Astrocyte (in vitro differentiated cells and primary cell): ENCODE results near the gene CREB3L1. TPM values are rescaled to one million over a fixed set of nuclear protein-coding genes. Genes with fewer than 3 reads are reported as not detected.
A peak's percentile ranks its signal among the peaks of the same experiment; 100 is the strongest.

Experiments
- DNase-seq: peaks from one replicate; pipeline ENCODE4 v3.0.0-alpha.2; 2010; ENCODE audit warnings: low read depth
- FAIRE-seq: peaks from 2 replicates; lab custom pipeline; 2011; peaks lifted over from hg19 to GRCh38; lab: Jason Lieb, UNC
- H2AFZ ChIP-seq: 2 replicates; pipeline ENCODE4 v1.6.0; 2012; ENCODE audit warnings: low read depth, low read length, inconsistent platforms
- H3K27ac ChIP-seq: 2 replicates; pipeline ENCODE4 v1.5.1; 2011; ENCODE audit warnings: low read depth, low read length, inconsistent platforms
- H3K27me3 ChIP-seq: 2 replicates; pipeline ENCODE4 v1.6.0; 2011; ENCODE audit warnings: low read length, inconsistent platforms; ENCODE audit not compliant: insufficient read depth
- H3K36me3 ChIP-seq: 2 replicates; pipeline ENCODE4 v1.5.1; 2011; ENCODE audit warnings: low read length, inconsistent platforms; ENCODE audit not compliant: insufficient read depth
- H3K4me1 ChIP-seq: 2 replicates; pipeline ENCODE4 v1.5.1; 2011; ENCODE audit warnings: low read length, inconsistent platforms; ENCODE audit not compliant: insufficient read depth
- H3K4me2 ChIP-seq: 2 replicates; pipeline ENCODE4 v1.6.0; 2012; ENCODE audit warnings: low read length, inconsistent platforms
- H3K4me3 ChIP-seq: 2 replicates; pipeline ENCODE4 v1.5.1; 2011; ENCODE audit warnings: low read depth, mild to moderate bottlenecking, low read length, inconsistent platforms; ENCODE audit not compliant: insufficient read depth
- H3K79me2 ChIP-seq: 2 replicates; pipeline ENCODE4 v1.6.0; 2012; ENCODE audit warnings: mild to moderate bottlenecking, low read length, inconsistent platforms; ENCODE audit not compliant: insufficient read depth
- H3K9ac ChIP-seq: 2 replicates; pipeline ENCODE4 v1.6.0; 2012; ENCODE audit warnings: mild to moderate bottlenecking, low read length, inconsistent platforms
- H3K9me3 ChIP-seq: 2 replicates; pipeline ENCODE4 v1.5.1; 2012; ENCODE audit warnings: low read depth, mild to moderate bottlenecking, low read length, inconsistent platforms; ENCODE audit not compliant: insufficient read depth
- H4K20me1 ChIP-seq: 2 replicates; pipeline ENCODE4 v1.6.0; 2012; ENCODE audit warnings: low read length, inconsistent platforms; ENCODE audit not compliant: insufficient read depth
- H3K27ac Mint-ChIP-seq: one replicate; pipeline ENCODE4 v1.8.0; 2021; ENCODE audit warnings: mild to moderate bottlenecking, mixed read lengths; ENCODE audit not compliant: unreplicated experiment
- H3K27me3 Mint-ChIP-seq: one replicate; pipeline ENCODE4 v1.8.0; 2021; ENCODE audit warnings: low read depth, mixed read lengths; ENCODE audit not compliant: unreplicated experiment
- H3K36me3 Mint-ChIP-seq: one replicate; pipeline ENCODE4 v1.8.0; 2021; ENCODE audit warnings: low read depth, mixed read lengths; ENCODE audit not compliant: unreplicated experiment
- H3K4me1 Mint-ChIP-seq: one replicate; pipeline ENCODE4 v1.8.0; 2021; ENCODE audit warnings: low read depth, mixed read lengths; ENCODE audit not compliant: unreplicated experiment
- H3K4me3 Mint-ChIP-seq: one replicate; pipeline ENCODE4 v1.8.0; 2021; ENCODE audit warnings: mild to moderate bottlenecking, moderate library complexity, mixed read lengths; ENCODE audit not compliant: unreplicated experiment
- H3K9me3 Mint-ChIP-seq: one replicate; pipeline ENCODE4 v1.8.0; 2021; ENCODE audit warnings: mild to moderate bottlenecking, mixed read lengths; ENCODE audit not compliant: unreplicated experiment
- CTCF ChIP-seq: IDR thresholded peaks from 2 replicates; pipeline ENCODE4 v1.5.1; 2011; ENCODE audit warnings: low read depth, mild to moderate bottlenecking, inconsistent platforms, low read length, moderate library complexity; ENCODE audit not compliant: insufficient read depth
- EZH2 ChIP-seq: IDR thresholded peaks from 2 replicates; pipeline ENCODE4 v1.6.1; 2012; ENCODE audit warnings: mild to moderate bottlenecking, low read length, inconsistent platforms; ENCODE audit not compliant: insufficient read depth
- total RNA-seq: library from RNA; stranded (reverse); gene quantifications from 2 replicates; pipeline ENCODE4 v1.2.1, GENCODE V29; 2021

CREB3L1 gene
- total RNA-seq, 1 donor from 2014 or later, result 324 TPM

- peak; percentile 97 for DNase-seq
- Histone ChIP-seq H2AFZ (no peak overlapping the region), H3K4me1 (peaks cover 92% of the 10 kb centered on the region), H3K36me3 (no peaks in the 10 kb centered on the region), H3K9ac (peak overlapping the region; percentile 86), H3K4me2 (peak overlapping the region; percentile 87), H4K20me1 (peaks cover 13% of the 10 kb centered on the region), H3K4me3 (peak overlapping the region; percentile 48), H3K9me3 (no peaks in the 10 kb centered on the region), H3K27me3 (no peaks in the 10 kb centered on the region), H3K79me2 (peaks cover 77% of the 10 kb centered on the region), H3K27ac (peak overlapping the region; percentile 100)
- no peak for TF ChIP-seq EZH2
- no peak for TF ChIP-seq CTCF
- H3K9me3 Mint-ChIP-seq, result no peaks in the 10 kb centered on the region
- H3K4me1 Mint-ChIP-seq, result peaks cover 78% of the 10 kb centered on the region
- peaks cover 17% of the 10 kb centered on the region for H3K36me3 Mint-ChIP-seq
- no peak for FAIRE-seq
- peak overlapping the region; percentile 79 for H3K4me3 Mint-ChIP-seq
- peak overlapping the region; percentile 98 for H3K27ac Mint-ChIP-seq
- H3K27me3 Mint-ChIP-seq, result no peaks in the 10 kb centered on the region
These were observed 17.2 kb downstream of the CREB3L1 start for GRCh38 chr11:46294365-46295309.

GRCh38 chr11:46295312-46296058, 18.0 kb downstream of the CREB3L1 start:
- H3K27ac ChIP-seq, result peak overlapping the region; percentile 100
- peak; percentile 69 for DNase-seq
- Mint-ChIP-seq H3K9me3 (no peaks in the 10 kb centered on the region), H3K27me3 (no peaks in the 10 kb centered on the region), H3K27ac (peak overlapping the region; percentile 98), H3K4me3 (peak overlapping the region; percentile 79), H3K36me3 (peaks cover 16% of the 10 kb centered on the region), H3K4me1 (peaks cover 73% of the 10 kb centered on the region)
- no peaks in the 10 kb centered on the region for H3K9me3 ChIP-seq
- no peak for TF ChIP-seq CTCF
- no peak for TF ChIP-seq EZH2
- H3K36me3 ChIP-seq, result peaks cover 4% of the 10 kb centered on the region
- H3K79me2 ChIP-seq, result peaks cover 76% of the 10 kb centered on the region
- H3K4me2 ChIP-seq, result peak overlapping the region; percentile 87
- no peak overlapping the region for H2AFZ ChIP-seq
- peaks cover 7% of the 10 kb centered on the region for H4K20me1 ChIP-seq
- peak overlapping the region; percentile 48 for H3K4me3 ChIP-seq
- H3K9ac ChIP-seq, result peak overlapping the region; percentile 86
- no peaks in the 10 kb centered on the region for H3K27me3 ChIP-seq
- FAIRE-seq, result no peak
- peaks cover 91% of the 10 kb centered on the region for H3K4me1 ChIP-seq
